Hepatocyte (in vitro differentiated cells): ENCODE measurements around the gene MAN1C1. TPM values are rescaled to one million over a fixed set of nuclear protein-coding genes. Genes with fewer than 3 reads are reported as not detected.

Source experiments
- DNase-seq: peaks from one replicate; pipeline ENCODE4 v3.0.0-alpha.2; 2016; ENCODE audit warnings: low spot score
- H2AFZ ChIP-seq: fragments of 200-600 bp; sonication (generic); 2 replicates; pipeline ENCODE4 v1.6.0; 2016; ENCODE audit warnings: antibody characterized with exemption, mild to moderate bottlenecking
- H3K27ac ChIP-seq: fragments of 200-600 bp; sonication (generic); 2 replicates; pipeline ENCODE4 v1.5.1; 2016; ENCODE audit warnings: mild to moderate bottlenecking
- H3K27me3 ChIP-seq: fragments of 200-600 bp; sonication (generic); 2 replicates; pipeline ENCODE4 v1.6.1; 2016
- H3K36me3 ChIP-seq: fragments of 200-600 bp; sonication (generic); replicated peaks from 2 replicates; pipeline ENCODE4 v1.5.1; 2016; ENCODE audit warnings: low read depth; ENCODE audit not compliant: insufficient read depth
- H3K4me1 ChIP-seq: fragments of 200-600 bp; sonication (generic); 2 replicates; pipeline ENCODE4 v1.5.1; 2016; ENCODE audit warnings: mild to moderate bottlenecking, moderate library complexity; ENCODE audit not compliant: insufficient read depth
- H3K4me2 ChIP-seq: fragments of 200-600 bp; sonication (generic); 2 replicates; pipeline ENCODE4 v1.6.0; 2016
- H3K4me3 ChIP-seq: fragments of 200-600 bp; sonication (generic); 2 replicates; pipeline ENCODE4 v1.5.1; 2016; ENCODE audit warnings: mild to moderate bottlenecking
- H3K79me2 ChIP-seq: fragments of 200-600 bp; sonication (generic); 2 replicates; pipeline ENCODE4 v1.6.0; 2017; ENCODE audit warnings: mild to moderate bottlenecking
- H3K9me2 ChIP-seq: fragments of 200-600 bp; sonication (generic); replicated peaks from 2 replicates; pipeline ENCODE4 v1.6.0; 2017; ENCODE audit warnings: mild to moderate bottlenecking; ENCODE audit not compliant: insufficient read depth
- H3K9me3 ChIP-seq: fragments of 200-600 bp; sonication (generic); 2 replicates; pipeline ENCODE4 v1.5.1; 2016; ENCODE audit warnings: low read depth, mild to moderate bottlenecking
- H4K20me1 ChIP-seq: fragments of 200-600 bp; sonication (generic); 2 replicates; pipeline ENCODE4 v1.6.0; 2016; ENCODE audit warnings: mild to moderate bottlenecking; ENCODE audit not compliant: insufficient read depth, poor library complexity, severe bottlenecking
- EZH2 ChIP-seq: fragments of 200-600 bp; sonication (generic); IDR thresholded peaks from 2 replicates; pipeline ENCODE4 v1.6.1; 2016; ENCODE audit warnings: antibody characterized with exemption, mild to moderate bottlenecking, borderline replicate concordance
- EZH2phosphoT487 ChIP-seq: fragments of 200-600 bp; sonication (generic); IDR thresholded peaks from one replicate; pipeline ENCODE4 v1.6.1; 2018; ENCODE audit warnings: antibody characterized with exemption, mild to moderate bottlenecking, low read depth, moderate library complexity; ENCODE audit not compliant: unreplicated experiment, severe bottlenecking
- WGBS: methylation state at CpG from one replicate; pipeline ENCODE4 v1.1.6; 2016; ENCODE audit warnings: low lambda C conversion rate; ENCODE audit errors: missing lambda C conversion rate; 5-methylcytosine and 5-hydroxymethylcytosine counted together
- polyA plus RNA-seq: library from polyadenylated mRNA; unstranded; fragments of >200 nt; fragmentation: Nextera tagmentation; extraction: Ambion mirVana; gene quantifications from 2 replicates; pipeline ENCODE4 v1.2.1, GENCODE V29; 2016
- total RNA-seq: library from RNA; depleted of rRNA; stranded (reverse); fragments of >200 nt; gene quantifications from 2 replicates; pipeline ENCODE4 v1.2.3, GENCODE V29; 2014
- TF ChIP-seq, protein P1 (sequence below): fragments of 200-600 bp; sonication (generic); IDR thresholded peaks from 2 replicates; pipeline ENCODE4 v1.5.1; 2016; ENCODE audit warnings: antibody characterized with exemption, mild to moderate bottlenecking; ENCODE audit not compliant: poor library complexity

The MAN1C1 gene
- total and polyA plus RNA-seq, 2 experiments from 2014 or later: 20.6 to 29.3 TPM

DNA sequence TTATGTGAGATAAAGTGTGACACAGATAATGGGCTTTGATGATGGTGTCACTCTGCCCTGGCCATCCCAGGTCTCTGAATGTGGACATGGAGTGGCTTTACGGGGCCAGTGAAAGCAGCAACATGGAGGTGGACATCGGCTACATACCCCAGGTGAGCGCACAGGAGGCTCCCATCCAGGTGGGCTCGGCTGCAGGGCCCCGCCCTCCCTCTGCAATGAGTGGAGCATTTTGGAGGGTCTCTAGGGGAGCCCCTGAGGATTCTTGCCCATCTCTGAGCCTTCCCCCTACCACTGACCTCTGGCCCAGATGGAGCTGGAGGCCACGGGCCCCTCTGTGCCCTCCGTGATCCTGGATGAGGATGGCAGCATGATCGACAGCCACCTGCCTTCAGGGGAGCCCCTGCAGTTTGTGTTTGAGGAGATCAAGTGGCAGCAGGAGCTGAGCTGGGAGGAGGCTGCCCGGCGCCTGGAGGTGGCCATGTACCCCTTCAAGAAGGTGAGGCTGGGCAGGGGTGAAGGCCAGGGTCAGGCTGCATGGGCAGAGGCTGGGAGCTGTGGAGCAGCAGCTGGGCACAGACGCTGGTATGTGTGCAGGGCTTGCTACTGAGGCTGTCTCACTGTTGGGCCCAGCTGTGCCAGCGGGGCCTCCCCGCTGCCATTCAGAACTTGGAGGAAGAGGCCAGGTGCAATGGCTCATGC lies 194.9 kb downstream of the MAN1C1 start:
- Histone ChIP-seq H3K4me3 (no peak overlapping the region), H3K36me3 (no peaks in the 10 kb centered on the region), H2AFZ (no peak overlapping the region), H4K20me1 (no peaks in the 10 kb centered on the region), H3K9me2 (no peaks in the 10 kb centered on the region), H3K79me2 (no peaks in the 10 kb centered on the region), H3K4me2 (no peak overlapping the region), H3K9me3 (no peaks in the 10 kb centered on the region), H3K27ac (no peak overlapping the region), H3K27me3 (no peaks in the 10 kb centered on the region), H3K4me1 (no peaks in the 10 kb centered on the region)
- DNase-seq: no peak
- TF ChIP-seq, protein P1, sequence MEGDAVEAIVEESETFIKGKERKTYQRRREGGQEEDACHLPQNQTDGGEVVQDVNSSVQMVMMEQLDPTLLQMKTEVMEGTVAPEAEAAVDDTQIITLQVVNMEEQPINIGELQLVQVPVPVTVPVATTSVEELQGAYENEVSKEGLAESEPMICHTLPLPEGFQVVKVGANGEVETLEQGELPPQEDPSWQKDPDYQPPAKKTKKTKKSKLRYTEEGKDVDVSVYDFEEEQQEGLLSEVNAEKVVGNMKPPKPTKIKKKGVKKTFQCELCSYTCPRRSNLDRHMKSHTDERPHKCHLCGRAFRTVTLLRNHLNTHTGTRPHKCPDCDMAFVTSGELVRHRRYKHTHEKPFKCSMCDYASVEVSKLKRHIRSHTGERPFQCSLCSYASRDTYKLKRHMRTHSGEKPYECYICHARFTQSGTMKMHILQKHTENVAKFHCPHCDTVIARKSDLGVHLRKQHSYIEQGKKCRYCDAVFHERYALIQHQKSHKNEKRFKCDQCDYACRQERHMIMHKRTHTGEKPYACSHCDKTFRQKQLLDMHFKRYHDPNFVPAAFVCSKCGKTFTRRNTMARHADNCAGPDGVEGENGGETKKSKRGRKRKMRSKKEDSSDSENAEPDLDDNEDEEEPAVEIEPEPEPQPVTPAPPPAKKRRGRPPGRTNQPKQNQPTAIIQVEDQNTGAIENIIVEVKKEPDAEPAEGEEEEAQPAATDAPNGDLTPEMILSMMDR: no peak
- TF ChIP-seq EZH2phosphoT487 (no peak), EZH2 (no peak)
- WGBS: 95% methylated on average over 13 of the region's 13 CpGs

DNA sequence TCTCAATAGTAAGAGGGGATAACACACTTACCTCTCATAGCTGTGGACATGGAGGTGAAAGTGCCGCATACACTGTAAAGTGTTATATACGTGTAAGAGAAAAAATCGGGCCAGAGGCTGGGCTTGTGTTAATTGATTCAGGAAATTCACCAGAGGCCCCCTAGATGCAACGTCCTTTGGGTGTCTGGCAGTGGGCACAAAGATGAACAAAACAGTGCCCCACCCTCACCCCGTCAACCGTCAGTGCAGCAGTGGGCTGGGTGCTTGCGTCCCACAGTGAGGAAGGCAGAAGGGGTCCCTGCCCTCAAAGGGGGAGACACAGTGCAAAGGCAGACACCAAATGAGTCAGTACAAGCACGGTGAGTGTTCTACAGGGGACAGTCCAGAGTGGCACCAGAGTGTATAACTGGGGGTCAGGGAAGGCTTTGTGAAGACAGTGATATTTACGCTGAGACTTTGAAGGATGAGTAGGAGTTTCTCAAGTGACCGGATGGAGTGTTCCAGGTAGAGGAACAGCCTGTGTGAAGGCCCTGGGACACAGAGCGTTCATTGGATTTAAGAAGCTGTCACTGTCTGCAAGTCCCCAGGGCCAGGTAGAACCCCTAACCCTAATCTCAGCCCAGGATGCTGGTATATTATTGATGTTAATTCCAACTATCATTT lies 196.6 kb downstream of the MAN1C1 start:
- TF ChIP-seq EZH2: no peak
- no peak for TF ChIP-seq EZH2phosphoT487
- TF ChIP-seq, protein P1: no peak
- Histone ChIP-seq H3K27ac (no peak overlapping the region), H3K9me2 (no peaks in the 10 kb centered on the region), H3K27me3 (no peaks in the 10 kb centered on the region), H3K4me3 (no peak overlapping the region), H3K4me2 (no peak overlapping the region), H3K36me3 (no peaks in the 10 kb centered on the region), H3K4me1 (peaks cover 6% of the 10 kb centered on the region), H3K9me3 (no peaks in the 10 kb centered on the region), H3K79me2 (no peaks in the 10 kb centered on the region), H4K20me1 (no peaks in the 10 kb centered on the region), H2AFZ (no peak overlapping the region)
- no peak for DNase-seq
- WGBS: 92% methylated on average over 11 of the region's 11 CpGs

DNA sequence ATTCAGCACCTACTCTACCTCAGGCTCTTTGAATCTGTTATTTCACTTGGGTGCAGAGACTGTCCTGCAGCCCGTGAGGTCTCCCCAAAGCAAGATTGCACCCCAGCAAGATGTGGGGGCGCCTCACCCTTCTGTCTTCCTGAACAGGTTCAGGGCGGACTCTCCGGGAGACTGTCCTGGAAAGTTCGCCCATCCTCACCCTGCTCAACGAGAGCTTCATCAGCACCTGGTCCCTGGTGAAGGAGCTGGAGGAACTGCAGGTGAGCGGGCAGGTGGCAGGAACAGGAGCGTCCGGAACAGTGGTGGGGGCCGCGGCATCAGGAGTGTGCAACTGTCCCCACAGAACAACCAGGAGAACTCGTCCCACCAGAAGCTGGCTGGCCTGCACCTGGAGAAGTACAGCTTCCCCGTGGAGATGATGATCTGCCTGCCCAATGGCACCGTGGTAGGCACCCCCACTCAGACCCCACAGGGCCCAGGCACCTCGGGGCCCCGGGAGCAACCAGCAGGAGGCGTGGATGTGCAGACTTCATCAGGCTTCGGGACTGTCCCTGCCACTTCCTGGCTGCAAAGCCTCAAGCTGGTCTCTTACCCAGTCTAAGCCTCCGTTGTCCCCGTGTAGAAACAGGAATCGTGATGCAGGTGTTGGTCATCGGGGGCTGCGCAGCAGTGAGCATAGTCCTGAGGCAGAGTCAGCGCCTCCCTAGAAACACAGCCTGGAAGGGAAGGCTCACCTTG lies 197.3 kb downstream of the MAN1C1 start:
- no peak overlapping the region for H2AFZ ChIP-seq
- H3K9me2 ChIP-seq: no peaks in the 10 kb centered on the region
- H3K79me2 ChIP-seq: no peaks in the 10 kb centered on the region
- H3K4me3 ChIP-seq: no peak overlapping the region
- peaks cover 13% of the 10 kb centered on the region for H3K4me1 ChIP-seq
- 93% methylated on average over 22 of the region's 24 CpGs for WGBS
- no peak for TF ChIP-seq EZH2
- TF ChIP-seq EZH2phosphoT487: no peak
- TF ChIP-seq, protein P1: no peak
- no peak overlapping the region for H3K27ac ChIP-seq
- no peaks in the 10 kb centered on the region for H4K20me1 ChIP-seq
- DNase-seq: no peak
- H3K9me3 ChIP-seq: no peaks in the 10 kb centered on the region
- no peaks in the 10 kb centered on the region for H3K36me3 ChIP-seq
- no peaks in the 10 kb centered on the region for H3K27me3 ChIP-seq
- H3K4me2 ChIP-seq: no peak overlapping the region
